Activated B cell treated with CpG ODN at 0.5 μM for 24 hours (primary cell): ENCODE measurements around the gene YJEFN3. TPM values are rescaled to one million over a fixed set of nuclear protein-coding genes. Genes with fewer than 3 reads are reported as not detected.

ENCODE experiments used
- ATAC-seq: fragments of 200-7000 bp; cut with Tn5 transposase; one replicate; pipeline ENCODE4 v1.10.0; 2021; ENCODE audit warnings: low read depth, mild to moderate bottlenecking, moderate library complexity
- CTCF ChIA-PET: fragments of 350-600 bp; sonication (Branson Sonifier 250); formaldehyde crosslinking; loops from one replicate; lab custom pipeline; 2021; ENCODE audit warnings: antibody characterized with exemption; lab: Charles Lee
- POLR2A ChIA-PET: fragments of 350-600 bp; sonication (Branson Sonifier 250); formaldehyde crosslinking; loops from one replicate; lab custom pipeline; 2021; ENCODE audit warnings: antibody characterized with exemption; lab: Charles Lee
- DNase-seq: peaks from one replicate; pipeline ENCODE4 v3.0.0; 2022
- H3K27ac Mint-ChIP-seq: one replicate; pipeline ENCODE4 v1.8.0; 2020; ENCODE audit warnings: mixed read lengths
- H3K27me3 Mint-ChIP-seq: one replicate; pipeline ENCODE4 v1.8.0; 2021; ENCODE audit warnings: mixed read lengths
- H3K36me3 Mint-ChIP-seq: one replicate; pipeline ENCODE4 v1.8.0; 2021; ENCODE audit warnings: low read depth, mixed read lengths
- H3K4me1 Mint-ChIP-seq: one replicate; pipeline ENCODE4 v1.8.0; 2021; ENCODE audit warnings: mixed read lengths
- H3K4me3 Mint-ChIP-seq: one replicate; pipeline ENCODE4 v1.8.0; 2020; ENCODE audit warnings: mild to moderate bottlenecking, mixed read lengths
- H3K9me3 Mint-ChIP-seq: one replicate; pipeline ENCODE4 v1.8.0; 2020; ENCODE audit warnings: mixed read lengths
- intact Hi-C: fragments of 100-400 bp; cut with micrococcal nuclease; formaldehyde crosslinking; loops from one replicate; pipeline ENCODE4 v1.15.1; 2024
- total RNA-seq: library from RNA; stranded (reverse); gene quantifications from 2 replicates; pipeline ENCODE4 v1.2.3, GENCODE V29; 2022
- TF ChIP-seq, protein P1 (sequence below): fragments of 200-600 bp; IDR thresholded peaks from one replicate; pipeline ENCODE4 v1.8.0; 2022; ENCODE audit warnings: antibody characterized with exemption, mild to moderate bottlenecking

Gene YJEFN3
- total RNA-seq, 1 donor from 2014 or later: 9.1 TPM

DNA sequence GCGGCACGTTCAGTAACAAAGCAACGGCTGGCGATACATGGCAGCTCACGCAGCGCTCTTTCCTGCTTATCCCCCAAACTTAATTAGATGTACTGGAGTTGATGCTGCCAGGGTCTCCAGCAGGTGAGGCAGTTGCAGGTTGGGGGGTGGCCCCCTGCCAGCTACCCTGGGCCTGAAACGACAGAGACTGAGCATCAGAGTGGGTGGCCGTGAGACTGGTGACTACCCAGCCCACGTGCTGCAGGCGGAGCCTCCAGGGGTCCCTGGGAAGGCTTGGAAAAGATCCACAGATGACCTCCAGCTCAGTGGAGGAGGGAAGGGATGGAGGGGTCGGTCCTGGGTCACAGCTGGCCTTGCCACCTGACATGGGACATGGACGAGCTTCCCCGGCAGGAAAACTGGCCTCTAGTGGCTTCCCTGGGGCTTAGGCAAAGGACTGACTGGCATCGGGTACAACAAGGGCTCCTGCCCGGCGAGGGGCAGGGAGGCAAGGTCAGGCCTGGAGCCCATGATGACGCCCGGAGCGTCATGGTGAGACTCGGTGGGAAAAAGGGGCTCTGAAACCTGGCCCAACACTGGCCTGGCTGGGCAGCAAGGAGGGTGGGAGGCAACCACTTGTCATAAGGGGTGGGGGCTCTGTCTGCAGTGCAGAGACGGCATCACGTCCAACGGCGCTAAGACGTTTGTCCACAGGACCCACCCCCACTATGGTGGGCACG, 33.4 kb downstream of the YJEFN3 start:
- H3K4me1 Mint-ChIP-seq: no peaks in the 10 kb centered on the region
- intact Hi-C loops: no loop called here
- no peaks in the 10 kb centered on the region for H3K27me3 Mint-ChIP-seq
- ChIA-PET POLR2A (interaction anchor here (1.5 kb wide), 1 partner anchor 44 kb away, joined by 3 read pairs; no protein-coding TSS in a partner anchor), CTCF (no interaction called here)
- no peaks in the 10 kb centered on the region for H3K9me3 Mint-ChIP-seq
- no peak for DNase-seq
- peaks cover 29% of the 10 kb centered on the region for H3K36me3 Mint-ChIP-seq
- TF ChIP-seq, protein P1, sequence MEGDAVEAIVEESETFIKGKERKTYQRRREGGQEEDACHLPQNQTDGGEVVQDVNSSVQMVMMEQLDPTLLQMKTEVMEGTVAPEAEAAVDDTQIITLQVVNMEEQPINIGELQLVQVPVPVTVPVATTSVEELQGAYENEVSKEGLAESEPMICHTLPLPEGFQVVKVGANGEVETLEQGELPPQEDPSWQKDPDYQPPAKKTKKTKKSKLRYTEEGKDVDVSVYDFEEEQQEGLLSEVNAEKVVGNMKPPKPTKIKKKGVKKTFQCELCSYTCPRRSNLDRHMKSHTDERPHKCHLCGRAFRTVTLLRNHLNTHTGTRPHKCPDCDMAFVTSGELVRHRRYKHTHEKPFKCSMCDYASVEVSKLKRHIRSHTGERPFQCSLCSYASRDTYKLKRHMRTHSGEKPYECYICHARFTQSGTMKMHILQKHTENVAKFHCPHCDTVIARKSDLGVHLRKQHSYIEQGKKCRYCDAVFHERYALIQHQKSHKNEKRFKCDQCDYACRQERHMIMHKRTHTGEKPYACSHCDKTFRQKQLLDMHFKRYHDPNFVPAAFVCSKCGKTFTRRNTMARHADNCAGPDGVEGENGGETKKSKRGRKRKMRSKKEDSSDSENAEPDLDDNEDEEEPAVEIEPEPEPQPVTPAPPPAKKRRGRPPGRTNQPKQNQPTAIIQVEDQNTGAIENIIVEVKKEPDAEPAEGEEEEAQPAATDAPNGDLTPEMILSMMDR: no peak
- no peak for ATAC-seq
- no peak overlapping the region for H3K27ac Mint-ChIP-seq
- H3K4me3 Mint-ChIP-seq: no peak overlapping the region

DNA sequence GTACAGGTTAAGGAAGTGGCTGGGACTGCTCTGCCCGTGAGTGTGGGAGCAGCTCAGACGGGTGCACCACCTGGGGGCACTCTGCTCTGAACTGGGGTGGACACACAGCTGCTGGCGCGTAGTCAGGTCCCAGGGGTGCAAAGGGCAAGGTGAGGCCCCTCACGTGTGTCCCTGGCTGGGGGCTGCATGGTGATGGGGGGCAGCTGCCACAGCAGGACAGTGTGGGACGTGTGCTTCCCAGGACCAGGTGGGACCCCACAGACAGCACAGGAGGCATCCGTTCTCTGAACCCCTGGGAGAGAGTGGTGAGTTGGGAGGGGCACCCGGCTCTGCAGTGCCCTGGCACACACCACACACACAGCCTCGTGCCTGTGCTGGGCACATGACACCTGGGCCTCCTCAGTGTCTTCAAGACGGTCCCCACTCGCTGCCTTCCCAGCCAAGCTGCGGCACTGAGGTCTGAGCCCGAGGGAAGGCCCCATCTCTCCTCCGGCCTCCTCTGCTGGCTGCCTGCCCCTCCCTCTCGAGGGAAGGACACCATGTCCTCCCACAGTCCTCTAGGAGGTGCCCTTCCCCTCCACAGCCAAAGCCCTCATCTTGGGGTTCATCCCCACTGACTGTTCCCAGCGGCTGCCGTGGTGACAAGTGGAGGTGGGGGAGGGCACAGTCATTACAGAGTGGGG, 34.1 kb downstream of the YJEFN3 start:
- Mint-ChIP-seq H3K27ac (no peak overlapping the region), H3K27me3 (no peaks in the 10 kb centered on the region), H3K4me1 (no peaks in the 10 kb centered on the region), H3K4me3 (no peak overlapping the region), H3K9me3 (no peaks in the 10 kb centered on the region), H3K36me3 (peaks cover 32% of the 10 kb centered on the region)
- CTCF ChIA-PET: no interaction called here
- DNase-seq: no peak
- ATAC-seq: no peak
- POLR2A ChIA-PET: no interaction called here
- intact Hi-C loops: no loop called here
- TF ChIP-seq, protein P1: no peak

DNA sequence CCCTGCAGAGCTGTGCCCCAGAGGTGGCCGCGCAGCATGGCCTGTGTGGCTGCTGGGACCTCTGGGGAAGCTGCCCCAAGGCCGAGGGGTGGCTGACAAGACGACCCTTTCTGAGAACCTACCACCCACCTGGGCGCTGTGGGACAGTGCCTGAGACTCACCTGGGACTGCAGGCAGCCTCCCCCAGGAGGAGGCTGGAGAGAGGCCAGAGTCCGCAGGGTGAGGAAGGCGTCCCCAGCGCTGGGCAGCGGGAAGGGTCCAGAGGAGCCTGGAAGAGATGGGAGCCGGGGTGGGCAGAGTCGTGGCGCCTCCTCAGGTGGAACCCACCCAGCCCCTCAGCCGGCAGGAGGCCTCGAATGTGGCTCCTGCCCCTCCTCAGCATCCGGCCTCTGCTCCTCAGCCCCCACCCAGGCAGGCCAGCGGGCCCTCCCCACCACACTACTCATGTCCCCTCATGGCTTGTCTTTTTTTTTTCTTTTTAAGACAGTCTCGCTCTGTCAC, 34.7 kb downstream of the YJEFN3 start:
- Mint-ChIP-seq H3K27ac (no peak overlapping the region), H3K27me3 (no peaks in the 10 kb centered on the region), H3K36me3 (peaks cover 32% of the 10 kb centered on the region), H3K9me3 (no peaks in the 10 kb centered on the region), H3K4me3 (no peak overlapping the region), H3K4me1 (no peaks in the 10 kb centered on the region)
- ChIA-PET CTCF (no interaction called here), POLR2A (no interaction called here)
- DNase-seq: no peak
- TF ChIP-seq, protein P1: no peak
- no peak for ATAC-seq
- intact Hi-C loops: no loop called here

DNA sequence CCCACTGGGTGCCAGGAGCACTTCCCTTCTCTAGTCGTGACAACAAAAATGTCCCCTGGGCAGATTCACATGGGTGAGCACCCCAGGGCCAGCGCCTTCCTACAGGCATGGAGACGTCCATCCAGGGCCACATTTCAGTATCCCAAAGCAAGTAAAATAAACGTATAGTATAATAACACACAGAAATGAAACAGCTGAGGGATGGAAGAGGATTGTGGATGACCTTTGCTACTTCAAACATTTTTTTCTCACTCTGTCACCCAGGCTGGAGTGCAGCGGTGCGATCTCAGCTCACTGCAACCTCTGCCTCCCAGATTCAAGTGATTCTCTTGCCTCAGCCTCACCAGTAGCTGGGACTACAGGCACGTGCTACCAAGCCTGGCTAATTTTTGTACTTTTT, 37.6 kb downstream of the YJEFN3 start:
- H3K27me3 Mint-ChIP-seq: no peaks in the 10 kb centered on the region
- H3K36me3 Mint-ChIP-seq: peaks cover 38% of the 10 kb centered on the region
- DNase-seq (no peak), ATAC-seq (no peak)
- no peaks in the 10 kb centered on the region for H3K4me1 Mint-ChIP-seq
- ChIA-PET CTCF (no interaction called here), POLR2A (no interaction called here)
- no peaks in the 10 kb centered on the region for H3K9me3 Mint-ChIP-seq
- TF ChIP-seq, protein P1: no peak
- H3K4me3 Mint-ChIP-seq: no peak overlapping the region
- H3K27ac Mint-ChIP-seq: no peak overlapping the region
- intact Hi-C loops: no loop called here

DNA sequence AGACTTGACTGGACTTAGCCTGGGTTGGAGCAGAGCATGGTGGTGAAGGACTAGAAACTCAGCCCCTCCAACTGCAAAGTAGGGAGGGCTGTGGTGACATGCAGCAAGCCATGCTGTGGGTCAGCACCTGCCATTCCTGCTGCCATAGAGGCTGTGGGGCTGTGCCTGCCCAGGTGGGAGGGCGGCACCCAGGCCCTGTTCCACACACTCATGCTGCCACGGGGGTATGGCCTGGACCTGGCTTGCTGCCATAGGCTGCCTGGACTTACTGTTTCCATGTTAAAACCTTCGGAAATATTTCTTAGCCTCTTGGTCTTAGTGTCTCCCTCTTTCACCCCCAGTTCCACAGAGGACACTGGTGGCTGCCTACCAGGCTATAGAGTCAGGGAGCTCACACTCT, 38.7 kb downstream of the YJEFN3 start:
- H3K36me3 Mint-ChIP-seq: peaks cover 32% of the 10 kb centered on the region
- H3K27ac Mint-ChIP-seq: no peak overlapping the region
- no peaks in the 10 kb centered on the region for H3K9me3 Mint-ChIP-seq
- TF ChIP-seq, protein P1: no peak
- H3K27me3 Mint-ChIP-seq: no peaks in the 10 kb centered on the region
- H3K4me3 Mint-ChIP-seq: no peak overlapping the region
- ChIA-PET POLR2A (no interaction called here), CTCF (no interaction called here)
- no peak for ATAC-seq
- intact Hi-C loops: no loop called here
- H3K4me1 Mint-ChIP-seq: no peaks in the 10 kb centered on the region
- no peak for DNase-seq
